Stimulated activated CD4-positive, alpha-beta T cell treated with anti-CD3 and anti-CD28 coated beads, TNF-alpha, amount 100 ng/mL, for 4 hours (primary cell): ENCODE data around the gene LSM12.

Experiments used
- DNase-seq, 3 experiments: peaks; one replicate each; pipeline ENCODE4 v3.0.0-alpha.2; 2020; ENCODE audit warnings: low read depth in 3 of 3

Gene LSM12

DNA sequence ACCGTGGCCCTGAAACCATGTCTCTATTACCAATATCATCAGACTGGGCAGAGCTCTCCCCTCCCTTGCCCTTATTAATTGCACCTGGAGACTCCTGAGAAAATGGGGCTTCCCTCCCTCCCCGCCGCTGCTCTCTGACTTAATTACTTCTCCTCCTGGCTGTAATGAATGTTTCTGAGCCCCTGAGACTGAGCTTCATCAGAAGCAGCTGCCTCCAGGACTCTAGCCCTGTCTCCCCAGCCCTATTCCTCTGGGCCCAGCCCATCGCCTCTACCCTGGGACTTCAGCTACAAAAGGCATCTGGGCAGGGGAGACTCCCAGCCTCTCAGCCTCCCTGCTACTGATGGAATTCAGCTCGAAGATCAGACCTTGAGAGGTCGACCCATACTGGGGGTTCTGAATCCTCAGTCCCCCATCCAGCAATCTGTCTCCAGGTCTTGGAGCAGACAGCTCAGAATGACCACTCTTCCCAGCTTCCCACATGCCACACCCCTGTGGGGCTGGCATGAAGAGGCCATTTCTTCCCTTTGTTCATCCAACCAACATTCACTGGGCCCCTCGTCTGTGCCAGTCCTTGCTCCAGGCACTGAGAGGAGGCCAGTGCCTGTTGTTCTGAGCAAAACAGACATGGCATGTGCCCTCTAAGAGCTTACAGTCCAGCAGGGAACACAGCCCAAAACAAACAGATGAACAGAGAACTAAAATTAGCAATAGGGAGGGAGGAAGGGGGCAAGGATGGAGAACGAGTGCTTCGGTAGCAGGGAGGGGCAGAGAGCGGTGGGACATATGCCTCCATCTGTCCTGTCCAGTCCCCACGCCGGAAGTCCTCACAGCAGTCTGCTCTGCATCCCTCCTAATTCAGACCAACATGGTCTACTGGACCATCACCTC is 79.1 kb downstream of the LSM12 start:
- DNase-seq: no peak

DNA sequence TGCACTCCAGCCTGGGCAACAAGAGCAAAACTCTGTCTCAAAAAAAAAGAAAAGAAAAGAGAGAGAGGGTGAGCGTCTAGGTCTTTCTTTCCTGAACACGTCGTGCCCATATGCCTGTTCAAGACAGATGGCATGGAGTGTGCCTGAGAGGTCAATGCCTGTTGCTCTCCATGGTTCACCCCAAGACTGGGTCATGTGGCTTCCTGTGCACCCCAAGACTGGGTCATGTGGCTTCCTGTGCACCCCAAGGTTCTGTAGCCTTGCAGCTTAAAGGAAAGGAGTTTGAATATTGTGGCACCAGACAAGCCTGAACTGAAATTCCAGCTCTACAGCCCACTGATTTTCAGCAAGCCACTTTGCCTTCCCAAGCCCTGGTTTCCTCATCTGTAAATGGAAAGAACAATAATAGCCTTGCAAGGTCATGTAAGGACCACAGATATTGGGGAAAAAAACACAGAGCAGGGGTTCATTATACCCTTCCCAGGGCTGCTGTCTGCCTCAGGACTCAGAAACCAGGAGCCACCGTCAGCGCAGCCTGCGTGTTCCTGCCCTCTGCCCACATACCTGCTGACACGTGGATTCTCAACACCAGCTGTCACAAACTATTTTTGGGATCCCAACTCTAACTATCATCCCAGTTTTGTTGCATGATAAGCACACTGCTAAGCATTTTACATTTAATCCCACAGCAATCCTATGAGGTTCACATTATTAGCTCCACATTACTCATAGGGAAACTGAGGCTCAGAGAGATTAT is 80.1 kb downstream of the LSM12 start:
- DNase-seq: no peak

DNA sequence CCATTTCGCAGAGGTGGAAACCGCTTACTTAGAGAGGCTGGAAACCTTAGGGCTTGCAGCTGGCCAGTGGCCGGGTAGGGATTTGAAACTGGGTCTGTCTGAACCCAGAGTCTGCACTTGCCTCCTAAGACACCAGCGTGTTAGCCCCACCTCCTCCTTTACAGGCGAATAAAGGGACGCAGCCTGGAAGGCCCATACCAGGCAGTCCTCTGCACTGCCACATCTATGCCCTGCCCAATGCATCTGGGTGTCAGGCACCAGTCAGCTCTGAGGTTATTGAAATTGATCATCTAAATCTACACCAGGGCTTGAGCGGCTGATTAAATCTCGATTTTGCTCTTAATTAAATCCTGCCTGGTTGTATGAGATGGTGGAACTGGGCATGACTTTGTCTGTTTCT is 82.0 kb downstream of the LSM12 start:
- DNase-seq: no peak
